ENCODE data around the gene LRRIQ4. TPM values are rescaled to one million over a fixed set of nuclear protein-coding genes. Genes with fewer than 3 reads are reported as not detected.

Gene LRRIQ4
- total RNA-seq, 1 experiment from 2014 or later: not detected

GRCh38 chr3:169868369-169868768, 55.7 kb downstream of the LRRIQ4 start:
- Mint-ChIP-seq H3K27ac (ENCODE audit: unreplicated experiment) (no peak overlapping the region), H3K9me3 (ENCODE audit: unreplicated experiment) (no peaks in the 10 kb centered on the region), H3K4me1 (ENCODE audit: low read depth, unreplicated experiment) (peaks cover 10% of the 10 kb centered on the region), H3K27me3 (ENCODE audit: insufficient read depth, unreplicated experiment) (no peaks in the 10 kb centered on the region), H3K4me3 (ENCODE audit: unreplicated experiment) (no peak overlapping the region), H3K36me3 (ENCODE audit: insufficient read depth, unreplicated experiment) (no peaks in the 10 kb centered on the region)
- intact Hi-C loops (cut with micrococcal nuclease; ENCODE audit: unreplicated experiment): no loop called here
- CTCF ChIA-PET: no interaction called here
- H3K36me3 ChIP-seq (ENCODE audit: control insufficient read depth, insufficient read depth, low read length): no peaks in the 10 kb centered on the region
- TF ChIP-seq CTCF (IDR thresholded peaks at IDR 0.05; ENCODE audit: insufficient read depth in 1 of 2, low read depth in 1 of 2, low read length in 1 of 2, severe bottlenecking in 1 of 2, unreplicated experiment in 1 of 2): no peak
- POLR2A ChIA-PET: no interaction called here
- no peak for DNase-seq
- no peaks in the 10 kb centered on the region for H3K9me3 ChIP-seq
- H3K27me3 ChIP-seq (replicated peaks; ENCODE audit: control insufficient read depth, insufficient read depth, low read length): no peaks in the 10 kb centered on the region
- H3K4me3 ChIP-seq (ENCODE audit: low read depth, low read length): no peak overlapping the region
- H3K4me1 ChIP-seq: peaks cover 5% of the 10 kb centered on the region; the same call in 1 of the 2 replicates
- no TSS peak for BruUV-seq (replicated peaks)

GRCh38 chr3:169869484-169870220, 57.0 kb downstream of the LRRIQ4 start, which contains the start of gene LRRC31:
LRRC31 (minus strand) TSS chr3:169869935; CDS start chr3:169869807, 128 bp downstream.
- ChIA-PET CTCF (no interaction called here), POLR2A (no interaction called here)
- Histone ChIP-seq H3K4me1 (peaks cover 5% of the 10 kb centered on the region; the same call in 1 of the 2 replicates), H3K36me3 (ENCODE audit: control insufficient read depth, insufficient read depth, low read length) (no peaks in the 10 kb centered on the region), H3K27me3 (replicated peaks; ENCODE audit: control insufficient read depth, insufficient read depth, low read length) (no peaks in the 10 kb centered on the region), H3K4me3 (ENCODE audit: low read depth, low read length) (no peak within 1 kb of the TSS), H3K9me3 (no peaks in the 10 kb centered on the region)
- TF ChIP-seq CTCF (IDR thresholded peaks at IDR 0.05; ENCODE audit: insufficient read depth in 1 of 2, low read depth in 1 of 2, low read length in 1 of 2, severe bottlenecking in 1 of 2, unreplicated experiment in 1 of 2): no peak
- intact Hi-C loops (cut with micrococcal nuclease; ENCODE audit: unreplicated experiment): loop anchor here (10.0 kb wide), 1 partner anchor 55 kb away; no protein-coding TSS in a partner anchor
- Mint-ChIP-seq H3K27ac (ENCODE audit: unreplicated experiment) (peak within 1 kb of the TSS; percentile 42), H3K27me3 (ENCODE audit: insufficient read depth, unreplicated experiment) (no peaks in the 10 kb centered on the region), H3K4me1 (ENCODE audit: low read depth, unreplicated experiment) (peaks cover 10% of the 10 kb centered on the region), H3K36me3 (ENCODE audit: insufficient read depth, unreplicated experiment) (no peaks in the 10 kb centered on the region), H3K9me3 (ENCODE audit: unreplicated experiment) (no peaks in the 10 kb centered on the region), H3K4me3 (ENCODE audit: unreplicated experiment) (peak within 1 kb of the TSS; percentile 33)
- DNase-seq: no peak
- no TSS peak for BruUV-seq (replicated peaks)

- DNase-seq: no peak
- Mint-ChIP-seq H3K9me3 (ENCODE audit: unreplicated experiment) (no peaks in the 10 kb centered on the region), H3K4me1 (ENCODE audit: low read depth, unreplicated experiment) (peaks cover 10% of the 10 kb centered on the region), H3K27me3 (ENCODE audit: insufficient read depth, unreplicated experiment) (no peaks in the 10 kb centered on the region), H3K4me3 (ENCODE audit: unreplicated experiment) (no peak overlapping the region), H3K27ac (ENCODE audit: unreplicated experiment) (no peak overlapping the region), H3K36me3 (ENCODE audit: insufficient read depth, unreplicated experiment) (no peaks in the 10 kb centered on the region)
- H3K27me3 ChIP-seq (replicated peaks; ENCODE audit: control insufficient read depth, insufficient read depth, low read length): no peaks in the 10 kb centered on the region
- intact Hi-C loops (cut with micrococcal nuclease; ENCODE audit: unreplicated experiment): loop anchor here (10.0 kb wide), 1 partner anchor 53 kb away; no protein-coding TSS in a partner anchor
- H3K4me3 ChIP-seq (ENCODE audit: low read depth, low read length): no peak overlapping the region
- BruUV-seq (replicated peaks): no TSS peak
- H3K36me3 ChIP-seq (ENCODE audit: control insufficient read depth, insufficient read depth, low read length): no peaks in the 10 kb centered on the region
- ChIA-PET POLR2A (no interaction called here), CTCF (no interaction called here)
- peaks cover 5% of the 10 kb centered on the region; the same call in 1 of the 2 replicates for H3K4me1 ChIP-seq
- TF ChIP-seq CTCF (IDR thresholded peaks at IDR 0.05; ENCODE audit: insufficient read depth in 1 of 2, low read depth in 1 of 2, low read length in 1 of 2, severe bottlenecking in 1 of 2, unreplicated experiment in 1 of 2): no peak
- peaks cover 5% of the 10 kb centered on the region; the same call in 1 of the 2 replicates for H3K9me3 ChIP-seq
These were observed 58.6 kb downstream of the LRRIQ4 start for GRCh38 chr3:169871129-169871886.

Measured in Caco-2 (cell line).